Natural killer cell (primary cell): ENCODE data around the gene SPARC. TPM values are rescaled to one million over a fixed set of nuclear protein-coding genes. Genes with fewer than 3 reads are reported as not detected.

Experiments used
- ATAC-seq, 3 donors: fragments of 150-1000 bp in 2 of 3; fragments of 200-7000 bp in 1 of 3; cut with Tn5 transposase; 1 replicate in 1 of 3; 2 replicates in 2 of 3; pipeline ENCODE4 v1.10.0; 2021; ENCODE audit warnings: mild to moderate bottlenecking in 2 of 3, moderate library complexity in 2 of 3
- DNase-seq, 2 donors: peaks; one replicate each; pipeline versions ENCODE4 v3.0.0 to v3.0.0-alpha.2; 2013 to 2021; ENCODE audit warnings: mixed read lengths in 1 of 2
- H3K27ac ChIP-seq: one replicate; pipeline ENCODE4 v1.5.1; 2013; ENCODE audit warnings: mild to moderate bottlenecking, low read length
- H3K27me3 ChIP-seq: one replicate; pipeline ENCODE4 v1.6.1; 2013; ENCODE audit warnings: low read length; ENCODE audit not compliant: control insufficient read depth, insufficient read depth
- H3K36me3 ChIP-seq: one replicate; pipeline ENCODE4 v1.6.1; 2013; ENCODE audit warnings: low read length; ENCODE audit not compliant: control insufficient read depth, insufficient read depth
- H3K4me1 ChIP-seq: one replicate; pipeline ENCODE4 v1.6.1; 2013; ENCODE audit warnings: low read length; ENCODE audit not compliant: control insufficient read depth, insufficient read depth
- H3K4me3 ChIP-seq: one replicate; pipeline ENCODE4 v1.5.1; 2013; ENCODE audit warnings: low read length
- H3K9me3 ChIP-seq: one replicate; pipeline ENCODE4 v1.6.1; 2013; ENCODE audit warnings: low read length; ENCODE audit not compliant: control insufficient read depth, insufficient read depth
- H3K27ac Mint-ChIP-seq, 2 donors: one replicate each; pipeline ENCODE4 v1.8.0; 2022; ENCODE audit warnings: mild to moderate bottlenecking in 2 of 2, mixed read lengths in 2 of 2, moderate library complexity in 1 of 2
- H3K27me3 Mint-ChIP-seq, 2 donors: one replicate each; pipeline ENCODE4 v1.8.0; 2022; ENCODE audit warnings: low read depth in 2 of 2, mixed read lengths in 2 of 2
- H3K36me3 Mint-ChIP-seq: one replicate; pipeline ENCODE4 v1.8.0; 2022; ENCODE audit warnings: mixed read lengths
- H3K4me1 Mint-ChIP-seq, 2 donors: one replicate each; pipeline ENCODE4 v1.8.0; 2022; ENCODE audit warnings: mixed read lengths in 2 of 2
- H3K4me3 Mint-ChIP-seq: one replicate; pipeline ENCODE4 v1.8.0; 2022; ENCODE audit warnings: mild to moderate bottlenecking, moderate library complexity, mixed read lengths
- H3K9me3 Mint-ChIP-seq, 2 donors: one replicate each; pipeline ENCODE4 v1.8.0; 2022; ENCODE audit warnings: mixed read lengths in 2 of 2
- WGBS: methylation state at CpG from one replicate; pipeline ENCODE4 v1.1.7; 2013; ENCODE audit warnings: missing lambda C conversion rate; ENCODE audit not compliant: insufficient coverage; 5-methylcytosine and 5-hydroxymethylcytosine counted together
- intact Hi-C: fragments of 100-400 bp; cut with micrococcal nuclease; formaldehyde crosslinking; loops from one replicate; pipeline ENCODE4 v1.14.2; 2022
- total RNA-seq, 4 donors: library from RNA; stranded (reverse); fragments of 120-200 nt in 1 of 4; gene quantifications; one replicate each; pipeline versions ENCODE4 v1.2.3 to v1.2.4, GENCODE V29; 2013 to 2022
- TF ChIP-seq, protein P1 (sequence below): fragments of 200-600 bp; IDR thresholded peaks from one replicate; pipeline ENCODE4 v1.8.0; 2022; ENCODE audit warnings: antibody characterized with exemption

SPARC gene
- total RNA-seq, 3 donors from 2014 or later (not counting 1 experiment from before 2014, with no cell fraction given): 3.2 to 48.5 (median 23.4) TPM

DNA sequence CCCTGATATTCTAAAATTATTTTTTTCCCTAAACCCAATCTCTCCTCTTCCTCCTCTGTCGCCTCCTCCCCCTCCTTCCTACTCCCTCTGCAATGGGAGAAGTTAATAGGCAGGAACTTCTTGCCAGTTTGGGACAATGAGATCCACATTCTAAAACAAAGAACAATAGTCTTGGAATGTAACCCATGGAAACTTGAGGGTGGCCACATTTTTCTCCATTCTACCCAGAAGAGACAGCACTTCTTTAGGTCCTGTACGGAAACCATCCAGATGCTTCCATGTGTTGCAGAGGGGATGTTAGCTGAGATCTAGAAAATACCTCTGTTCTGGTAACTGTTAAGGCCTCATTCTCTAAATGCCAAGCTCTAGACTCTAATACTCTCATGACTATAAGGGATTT lies 10.0 kb downstream of the SPARC start:
- Histone ChIP-seq H3K36me3 (no peaks in the 10 kb centered on the region), H3K27me3 (no peaks in the 10 kb centered on the region), H3K27ac (no peak overlapping the region), H3K9me3 (no peaks in the 10 kb centered on the region), H3K4me3 (no peak overlapping the region), H3K4me1 (no peaks in the 10 kb centered on the region)
- no peak overlapping the region for H3K27ac Mint-ChIP-seq
- ATAC-seq: no peak
- no CpG with 5 or more reads among the region's 2 CpGs for WGBS
- intact Hi-C loops: no loop called here
- peaks cover 0 to 14% of the 10 kb centered on the region in 2 donors for H3K27me3 Mint-ChIP-seq
- no peaks in the 10 kb centered on the region for H3K4me1 Mint-ChIP-seq
- no peaks in the 10 kb centered on the region for H3K9me3 Mint-ChIP-seq
- no peak overlapping the region for H3K4me3 Mint-ChIP-seq
- no peaks in the 10 kb centered on the region for H3K36me3 Mint-ChIP-seq
- TF ChIP-seq, protein P1, sequence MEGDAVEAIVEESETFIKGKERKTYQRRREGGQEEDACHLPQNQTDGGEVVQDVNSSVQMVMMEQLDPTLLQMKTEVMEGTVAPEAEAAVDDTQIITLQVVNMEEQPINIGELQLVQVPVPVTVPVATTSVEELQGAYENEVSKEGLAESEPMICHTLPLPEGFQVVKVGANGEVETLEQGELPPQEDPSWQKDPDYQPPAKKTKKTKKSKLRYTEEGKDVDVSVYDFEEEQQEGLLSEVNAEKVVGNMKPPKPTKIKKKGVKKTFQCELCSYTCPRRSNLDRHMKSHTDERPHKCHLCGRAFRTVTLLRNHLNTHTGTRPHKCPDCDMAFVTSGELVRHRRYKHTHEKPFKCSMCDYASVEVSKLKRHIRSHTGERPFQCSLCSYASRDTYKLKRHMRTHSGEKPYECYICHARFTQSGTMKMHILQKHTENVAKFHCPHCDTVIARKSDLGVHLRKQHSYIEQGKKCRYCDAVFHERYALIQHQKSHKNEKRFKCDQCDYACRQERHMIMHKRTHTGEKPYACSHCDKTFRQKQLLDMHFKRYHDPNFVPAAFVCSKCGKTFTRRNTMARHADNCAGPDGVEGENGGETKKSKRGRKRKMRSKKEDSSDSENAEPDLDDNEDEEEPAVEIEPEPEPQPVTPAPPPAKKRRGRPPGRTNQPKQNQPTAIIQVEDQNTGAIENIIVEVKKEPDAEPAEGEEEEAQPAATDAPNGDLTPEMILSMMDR: no peak
- DNase-seq: no peak

GRCh38 chr5:151676314-151676712 lies 10.4 kb downstream of the SPARC start:
- intact Hi-C loops: no loop called here
- Mint-ChIP-seq H3K4me1 (no peaks in the 10 kb centered on the region), H3K4me3 (no peak overlapping the region), H3K9me3 (no peaks in the 10 kb centered on the region), H3K27ac (no peak overlapping the region), H3K27me3 (peaks cover 0 to 14% of the 10 kb centered on the region in 2 donors), H3K36me3 (no peaks in the 10 kb centered on the region)
- no peaks in the 10 kb centered on the region for H3K9me3 ChIP-seq
- no peaks in the 10 kb centered on the region for H3K27me3 ChIP-seq
- H3K4me3 ChIP-seq: no peak overlapping the region
- DNase-seq (no peak), ATAC-seq (no peak)
- H3K4me1 ChIP-seq: no peaks in the 10 kb centered on the region
- TF ChIP-seq, protein P1: no peak
- H3K27ac ChIP-seq: no peak overlapping the region
- H3K36me3 ChIP-seq: no peaks in the 10 kb centered on the region

DNA sequence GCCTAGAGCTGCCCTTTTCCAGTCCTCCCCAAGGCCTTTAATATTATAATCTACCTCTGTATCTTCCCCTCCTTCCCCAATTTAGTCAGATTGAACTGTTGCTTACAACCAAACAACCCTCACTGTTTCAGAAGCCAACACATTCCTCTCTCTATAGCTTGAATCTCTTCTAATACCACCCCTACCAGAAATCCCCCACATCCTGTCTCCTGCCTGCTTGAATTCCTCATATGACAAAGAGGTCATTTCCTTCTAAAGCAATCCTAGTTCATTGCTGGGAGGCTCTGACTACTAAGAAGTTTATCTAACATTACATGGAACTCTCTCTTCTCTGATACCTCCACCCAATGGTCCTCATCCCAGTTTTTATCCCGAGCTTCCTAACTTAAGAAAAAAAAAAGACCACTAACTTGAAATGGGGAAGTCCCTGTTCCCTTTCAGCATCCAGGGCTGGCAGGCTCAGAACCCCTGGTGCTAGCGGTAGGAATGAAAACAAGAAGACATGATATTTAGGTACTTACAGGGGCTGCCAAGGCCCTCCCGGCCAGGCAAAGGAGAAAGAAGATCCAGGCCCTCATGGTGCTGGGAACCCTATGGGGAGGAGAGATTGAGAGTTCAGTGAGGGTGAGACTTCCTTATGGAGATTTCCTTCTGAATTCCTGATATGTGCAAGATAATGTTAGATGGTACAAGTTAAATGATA lies 11.0 kb downstream of the SPARC start:
- Histone ChIP-seq H3K9me3 (no peaks in the 10 kb centered on the region), H3K27me3 (no peaks in the 10 kb centered on the region), H3K4me3 (no peak overlapping the region), H3K36me3 (no peaks in the 10 kb centered on the region), H3K27ac (no peak overlapping the region), H3K4me1 (no peaks in the 10 kb centered on the region)
- intact Hi-C loops: no loop called here
- no peak for DNase-seq
- ATAC-seq: no peak
- 89% methylated on average over 3 of the region's 3 CpGs for WGBS
- Mint-ChIP-seq H3K36me3 (no peaks in the 10 kb centered on the region), H3K4me3 (no peak overlapping the region), H3K9me3 (no peaks in the 10 kb centered on the region), H3K4me1 (no peaks in the 10 kb centered on the region), H3K27me3 (peaks cover 0 to 14% of the 10 kb centered on the region in 2 donors), H3K27ac (no peak overlapping the region)
- TF ChIP-seq, protein P1: no peak
